Bronchial epithelial cell (primary cell): Measurements from ENCODE around the gene CRACR2A. TPM values are rescaled to one million over a fixed set of nuclear protein-coding genes. Genes with fewer than 3 reads are reported as not detected.

Experiments used
- DNase-seq: peaks from one replicate; pipeline ENCODE4 v3.0.0-alpha.2; 2010; ENCODE audit warnings: low read depth
- FAIRE-seq: peaks from 2 replicates; lab custom pipeline; 2011; peaks lifted over from hg19 to GRCh38; lab: Jason Lieb, UNC
- H3K27me3 ChIP-seq: 2 replicates; pipeline ENCODE4 v1.5.1; 2011; ENCODE audit warnings: low read length; ENCODE audit not compliant: control insufficient read depth, insufficient read depth
- H3K36me3 ChIP-seq: 2 replicates; pipeline ENCODE4 v1.5.1; 2011; ENCODE audit warnings: low read length; ENCODE audit not compliant: control insufficient read depth, insufficient read depth
- H3K4me3 ChIP-seq: 2 replicates; pipeline ENCODE4 v1.5.1; 2011; ENCODE audit warnings: mild to moderate bottlenecking, low read depth, low read length, control low read depth
- total RNA-seq: library from RNA; depleted of rRNA; stranded (reverse); fragments of >200 nt; gene quantifications from 2 replicates; pipeline ENCODE4 v1.2.1, GENCODE V29; 2014
- TF ChIP-seq, protein P1 (sequence below): IDR thresholded peaks from 2 replicates; pipeline ENCODE4 v1.5.1; 2011; ENCODE audit warnings: mild to moderate bottlenecking, moderate library complexity, low read length, control low read depth, inconsistent platforms; ENCODE audit not compliant: insufficient read depth, severe bottlenecking

The CRACR2A gene
- total RNA-seq, 1 donor from 2014 or later, result 1.1 TPM

DNA sequence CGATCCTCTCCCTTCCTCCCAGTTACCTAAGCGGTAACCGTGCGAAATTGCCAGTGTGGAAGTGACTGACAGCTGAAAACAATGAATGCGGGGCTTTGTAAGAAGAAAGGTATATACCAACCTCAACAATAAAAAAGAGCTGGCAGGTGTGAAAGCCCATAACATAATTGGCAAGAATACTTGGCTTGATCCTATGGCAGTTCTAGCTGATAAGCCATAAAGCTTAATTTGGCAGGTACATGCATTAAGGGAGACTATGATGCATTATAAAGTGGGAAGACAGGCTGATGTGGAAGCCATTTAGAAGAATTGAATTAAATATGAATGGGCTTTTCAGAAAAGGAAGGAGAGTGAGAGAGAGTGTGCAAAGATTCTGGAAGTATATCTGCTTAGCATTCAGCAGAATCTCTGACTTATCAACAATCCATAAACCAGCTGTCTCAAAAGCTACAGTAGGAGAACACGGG lies 71.3 kb downstream of the CRACR2A start:
- FAIRE-seq, result no peak

GRCh38 chr12:3680919-3681594 lies 71.9 kb downstream of the CRACR2A start:
- DNase-seq (peak; percentile 23), FAIRE-seq (no peak)
- TF ChIP-seq, protein P1, sequence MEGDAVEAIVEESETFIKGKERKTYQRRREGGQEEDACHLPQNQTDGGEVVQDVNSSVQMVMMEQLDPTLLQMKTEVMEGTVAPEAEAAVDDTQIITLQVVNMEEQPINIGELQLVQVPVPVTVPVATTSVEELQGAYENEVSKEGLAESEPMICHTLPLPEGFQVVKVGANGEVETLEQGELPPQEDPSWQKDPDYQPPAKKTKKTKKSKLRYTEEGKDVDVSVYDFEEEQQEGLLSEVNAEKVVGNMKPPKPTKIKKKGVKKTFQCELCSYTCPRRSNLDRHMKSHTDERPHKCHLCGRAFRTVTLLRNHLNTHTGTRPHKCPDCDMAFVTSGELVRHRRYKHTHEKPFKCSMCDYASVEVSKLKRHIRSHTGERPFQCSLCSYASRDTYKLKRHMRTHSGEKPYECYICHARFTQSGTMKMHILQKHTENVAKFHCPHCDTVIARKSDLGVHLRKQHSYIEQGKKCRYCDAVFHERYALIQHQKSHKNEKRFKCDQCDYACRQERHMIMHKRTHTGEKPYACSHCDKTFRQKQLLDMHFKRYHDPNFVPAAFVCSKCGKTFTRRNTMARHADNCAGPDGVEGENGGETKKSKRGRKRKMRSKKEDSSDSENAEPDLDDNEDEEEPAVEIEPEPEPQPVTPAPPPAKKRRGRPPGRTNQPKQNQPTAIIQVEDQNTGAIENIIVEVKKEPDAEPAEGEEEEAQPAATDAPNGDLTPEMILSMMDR, result peak; percentile 41
- Histone ChIP-seq H3K36me3 (no peaks in the 10 kb centered on the region), H3K4me3 (no peak overlapping the region), H3K27me3 (no peaks in the 10 kb centered on the region)

More for the DNA sequence above, 71.3 kb downstream of the CRACR2A start:
- no peak for DNase-seq
- no peak overlapping the region for H3K4me3 ChIP-seq
- no peaks in the 10 kb centered on the region for H3K36me3 ChIP-seq
- no peaks in the 10 kb centered on the region for H3K27me3 ChIP-seq
- TF ChIP-seq, protein P1, result no peak

DNA sequence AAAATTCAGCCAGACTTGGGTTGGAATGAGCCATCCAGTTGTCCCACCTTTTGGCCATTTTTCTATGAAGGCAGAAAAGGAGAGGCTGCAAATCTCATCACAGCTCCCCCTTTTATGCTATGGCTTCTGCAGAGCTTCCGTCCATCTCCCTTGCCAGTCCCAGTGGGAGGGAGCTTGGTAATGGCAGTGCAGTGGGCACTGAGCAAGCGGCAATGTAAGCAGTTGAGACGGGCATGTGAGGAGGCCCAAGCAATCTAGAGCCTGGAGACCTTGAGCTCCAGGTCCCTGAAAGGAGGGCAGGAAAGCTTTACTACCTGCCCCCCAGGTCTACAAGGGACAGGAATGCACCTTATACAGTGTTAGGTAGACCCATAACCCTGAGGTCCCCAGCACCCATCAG lies 73.1 kb downstream of the CRACR2A start:
- Histone ChIP-seq H3K36me3 (no peaks in the 10 kb centered on the region), H3K4me3 (no peak overlapping the region), H3K27me3 (no peaks in the 10 kb centered on the region)
- TF ChIP-seq, protein P1, result no peak
- DNase-seq (no peak), FAIRE-seq (no peak)

- DNase-seq (no peak), FAIRE-seq (no peak)
- TF ChIP-seq, protein P1, result no peak
- no peak overlapping the region for H3K4me3 ChIP-seq
- H3K36me3 ChIP-seq, result no peaks in the 10 kb centered on the region
- H3K27me3 ChIP-seq, result no peaks in the 10 kb centered on the region
Observed at GRCh38 chr12:3677609-3678008, 75.3 kb downstream of the CRACR2A start.

- FAIRE-seq (peak; percentile 13), DNase-seq (no peak)
- H3K27me3 ChIP-seq, result no peaks in the 10 kb centered on the region
- H3K36me3 ChIP-seq, result no peaks in the 10 kb centered on the region
- no peak overlapping the region for H3K4me3 ChIP-seq
- TF ChIP-seq, protein P1, result no peak
Observed at GRCh38 chr12:3673981-3674708, 78.8 kb downstream of the CRACR2A start.
